Measurements from ENCODE around the gene NOP58.
"Not testable (repeated sequence)": the region's sequence is repeated elsewhere in the genome, so short reads cannot be mapped to it uniquely, and the experiment has no call there.

The NOP58 gene

DNA sequence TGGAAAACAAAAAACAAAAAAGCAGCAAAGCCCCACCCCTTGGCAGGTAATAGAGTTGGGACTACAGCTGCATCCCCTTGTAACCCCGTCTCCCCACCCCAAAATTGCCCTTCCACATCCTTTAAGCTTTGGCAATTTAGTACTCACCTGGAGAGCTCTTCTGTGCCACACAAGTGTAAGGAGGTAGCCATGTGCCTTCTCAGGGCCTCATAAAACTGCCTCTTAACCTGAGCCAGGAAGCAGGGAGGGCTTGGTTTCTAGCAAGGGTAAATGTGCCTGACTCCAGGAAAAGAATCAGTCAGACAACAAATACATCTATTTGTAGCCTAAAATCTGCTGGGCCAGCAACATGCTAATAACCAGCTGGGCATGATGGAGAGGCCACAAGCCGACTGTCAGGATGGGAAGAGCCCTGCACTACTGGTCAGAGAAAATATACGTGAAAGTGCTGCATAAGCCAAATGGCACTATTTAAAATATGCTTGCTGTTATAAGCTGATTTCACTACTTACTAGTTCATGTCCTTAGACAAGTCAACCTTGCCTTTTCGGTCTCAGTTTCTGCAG is 46.3 kb downstream of the NOP58 start:
- DNase-seq = no peak

DNA sequence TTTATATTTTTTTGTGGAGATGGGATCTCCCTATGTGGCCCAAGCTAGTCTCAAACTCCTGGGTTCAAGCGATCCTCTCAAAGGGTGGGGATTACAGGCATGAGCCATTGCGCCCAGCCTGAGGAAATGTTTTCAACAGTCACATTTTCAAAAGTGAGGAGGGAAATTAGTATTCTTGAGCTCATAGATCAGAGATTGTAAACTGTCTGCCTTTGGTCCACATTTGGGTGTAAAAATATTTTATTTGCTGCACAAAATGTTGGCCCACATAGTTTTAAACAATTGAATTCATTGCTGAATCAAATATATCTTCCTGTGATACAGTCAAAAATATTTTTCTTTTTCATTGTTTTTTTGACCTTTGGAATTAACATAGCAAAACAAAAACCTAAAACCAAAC is 48.6 kb downstream of the NOP58 start:
- DNase-seq = no peak

DNA sequence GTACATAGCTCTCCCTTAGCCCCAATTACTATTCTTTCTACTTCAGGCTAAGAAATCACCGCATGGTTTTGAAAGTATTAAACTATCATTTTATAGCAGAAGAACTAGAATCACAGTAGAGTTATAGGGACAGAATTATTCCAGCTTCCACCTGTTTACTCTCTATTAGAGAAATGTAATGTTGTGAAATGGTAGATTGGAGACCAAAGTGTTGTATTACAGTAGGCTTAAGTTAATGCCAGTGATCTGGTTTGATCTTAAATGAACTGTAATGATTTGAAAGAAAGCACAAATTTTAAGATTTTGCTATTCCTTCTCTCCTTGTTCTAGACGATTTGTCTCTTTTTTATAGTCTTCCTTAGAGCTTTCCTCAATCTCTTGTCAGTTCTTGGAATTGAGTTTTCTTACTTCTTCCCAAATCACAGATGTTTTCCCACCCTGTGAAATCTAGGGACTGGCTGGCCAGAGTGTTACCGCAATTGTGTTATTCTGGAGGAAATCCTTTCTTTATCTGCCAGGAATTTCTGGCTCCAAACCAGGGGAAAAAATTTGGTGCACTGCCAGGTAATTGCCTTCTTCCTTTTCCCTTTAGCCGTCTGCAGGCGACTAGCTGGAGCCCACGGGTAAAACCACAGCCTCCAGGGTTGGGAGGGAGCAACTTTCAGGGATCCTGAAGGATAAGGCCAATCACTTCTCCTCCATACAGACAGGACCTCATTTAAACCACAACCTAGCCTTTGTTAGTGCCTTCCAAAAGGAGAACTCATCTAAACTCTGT is 51.7 kb downstream of the NOP58 start:
- peak; percentile 83 for DNase-seq

GRCh38 chr2:202320362-202320761 is 54.8 kb downstream of the NOP58 start:
- DNase-seq = not testable (repeated sequence)

DNA sequence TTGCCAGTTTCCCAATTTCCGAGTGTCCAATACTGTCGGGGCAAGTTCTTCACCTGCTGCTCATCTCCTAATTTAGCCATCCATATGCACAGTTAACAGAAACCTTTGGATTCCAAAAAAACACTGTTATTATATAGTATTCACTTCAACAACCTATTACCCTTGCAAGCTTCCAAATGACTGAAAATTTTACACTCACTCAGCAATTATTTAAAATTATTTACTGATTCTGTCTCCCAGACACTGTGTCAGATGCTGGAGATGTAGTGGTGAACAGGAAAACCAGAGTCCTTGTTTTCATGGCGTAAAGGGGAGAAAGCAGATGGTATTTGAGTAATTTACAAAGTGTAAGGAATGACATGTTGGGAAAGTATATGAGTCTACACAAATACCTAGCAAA is 56.9 kb downstream of the NOP58 start:
- DNase-seq = no peak

DNA sequence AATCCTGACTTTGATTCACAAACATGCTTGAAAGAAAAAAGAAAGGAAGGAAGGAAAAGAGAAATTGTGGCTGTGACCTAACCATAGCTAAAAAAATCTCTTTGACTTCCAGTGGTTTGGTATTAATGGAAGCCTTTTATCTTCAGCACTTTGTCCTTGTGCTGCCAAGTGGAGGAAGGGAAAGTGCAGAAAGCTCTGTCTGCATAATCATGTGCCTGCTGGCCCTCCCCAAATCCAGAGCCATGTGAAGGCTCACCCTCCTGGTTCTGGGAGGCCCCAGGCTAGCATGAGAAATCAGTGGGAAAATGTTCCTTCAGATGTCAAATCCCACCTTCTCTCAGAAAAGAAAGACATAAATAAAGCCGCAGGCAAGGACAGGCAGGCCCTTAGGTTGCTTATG is 62.3 kb downstream of the NOP58 start:
- no peak for DNase-seq

GRCh38 chr2:202335791-202336467 is 70.4 kb downstream of the NOP58 start:
- no peak for DNase-seq

DNA sequence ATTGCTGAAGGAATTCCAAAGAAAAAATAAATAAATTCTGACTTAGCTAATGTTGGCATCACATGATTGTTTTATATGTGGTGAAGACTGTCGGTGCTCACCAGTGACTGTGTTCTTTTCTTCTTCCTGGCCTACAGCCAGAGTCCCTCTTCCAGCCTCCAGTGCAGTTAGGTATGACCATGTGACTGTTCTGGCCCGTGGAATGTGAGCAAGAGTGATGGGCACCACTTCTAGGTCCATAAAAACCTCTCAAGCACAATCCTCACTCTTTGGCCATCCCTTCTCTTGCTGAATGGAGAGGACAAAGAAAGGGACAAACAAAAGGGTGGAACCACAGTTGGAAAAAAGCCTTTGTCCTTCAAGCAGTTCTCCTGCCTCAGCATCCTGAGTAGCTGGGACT is 71.6 kb downstream of the NOP58 start:
- DNase-seq = no peak

GRCh38 chr2:202337706-202338346 is 72.3 kb downstream of the NOP58 start:
- DNase-seq = no peak

GRCh38 chr2:202339071-202339870 is 73.7 kb downstream of the NOP58 start:
- DNase-seq = no peak

- no peak for DNase-seq
Observed at GRCh38 chr2:202344178-202344577, 78.6 kb downstream of the NOP58 start.

- DNase-seq = no peak
Observed at GRCh38 chr2:202346180-202346579, 80.6 kb downstream of the NOP58 start.
